ENCODE data around the gene PIP4K2A.

PIP4K2A gene

GRCh38 chr10:22570234-22570633, 144.1 kb downstream of the PIP4K2A start:
- no peak overlapping the region for H2AFZ ChIP-seq (ENCODE audit: low read length)
- H2BK120ac ChIP-seq (ENCODE audit: low read depth, low read length): no peak overlapping the region
- no peaks in the 10 kb centered on the region for H3K27me3 ChIP-seq (ENCODE audit: control insufficient read depth in 3 of 3, insufficient read depth in 3 of 3, low read depth in 1 of 3, low read length in 3 of 3)
- no peak for DNase-seq (ENCODE audit: low spot score)
- no peak overlapping the region for H3K14ac ChIP-seq (ENCODE audit: low read length)
- no CpG with 5 or more reads among the region's 4 CpGs for WGBS, 2 donors (ENCODE audit: extremely low coverage in 2 of 2, insufficient read length in 2 of 2, insufficient replicate concordance in 1 of 2)
- H3K18ac ChIP-seq (ENCODE audit: low read length): no peak overlapping the region
- no peak overlapping the region for H3K4me3 ChIP-seq (ENCODE audit: low read length in 2 of 2)
- no peak overlapping the region for H2BK15ac ChIP-seq (ENCODE audit: low read length)
- no peak overlapping the region for H2AK5ac ChIP-seq (ENCODE audit: low read depth, low read length)
- no peak overlapping the region for H4K8ac ChIP-seq (ENCODE audit: low read depth, low read length)
- H3K4ac ChIP-seq (ENCODE audit: low read length): no peak overlapping the region
- no peak overlapping the region for H2BK12ac ChIP-seq (ENCODE audit: low read length)
- H3K9ac ChIP-seq (ENCODE audit: low read depth, low read length, poor library complexity): no peak overlapping the region
- H3K9me3 ChIP-seq (replicated peaks in 1 of 2; ENCODE audit: control insufficient read depth in 2 of 2, insufficient read depth in 1 of 2, low read depth in 1 of 2, low read length in 2 of 2): peaks cover 0 to 4% of the 10 kb centered on the region in 2 donors
- no peak overlapping the region for H2BK5ac ChIP-seq (ENCODE audit: low read length)
- no peak overlapping the region for H4K91ac ChIP-seq (ENCODE audit: low read depth, low read length, poor library complexity)
- H3K23ac ChIP-seq (ENCODE audit: low read depth, low read length, poor library complexity): no peak overlapping the region
- peaks cover 3 to 33% of the 10 kb centered on the region in 2 donors for H3K36me3 ChIP-seq (replicated peaks in 1 of 2; ENCODE audit: control insufficient read depth in 2 of 2, insufficient read depth in 2 of 2, low read length in 2 of 2)
- no peak overlapping the region for H3K4me2 ChIP-seq (ENCODE audit: insufficient read depth, low read length, poor library complexity, severe bottlenecking)
- no peak overlapping the region for H3K27ac ChIP-seq (replicated peaks; ENCODE audit: low read length)
- no peaks in the 10 kb centered on the region for H3K79me1 ChIP-seq (ENCODE audit: low read depth, low read length)
- H3K4me1 ChIP-seq (ENCODE audit: control insufficient read depth in 2 of 2, insufficient read depth in 1 of 2, low read depth in 1 of 2, low read length in 2 of 2): no peaks in the 10 kb centered on the region

- H3K14ac ChIP-seq (ENCODE audit: low read length): no peak overlapping the region
- no peak overlapping the region for H3K4me3 ChIP-seq (ENCODE audit: low read length in 2 of 2)
- H3K9ac ChIP-seq (ENCODE audit: low read depth, low read length, poor library complexity): no peak overlapping the region
- H3K27ac ChIP-seq (replicated peaks; ENCODE audit: low read length): no peak overlapping the region
- no peak overlapping the region for H2BK5ac ChIP-seq (ENCODE audit: low read length)
- H3K9me3 ChIP-seq (replicated peaks in 1 of 2; ENCODE audit: control insufficient read depth in 2 of 2, insufficient read depth in 1 of 2, low read depth in 1 of 2, low read length in 2 of 2): peaks cover 0 to 4% of the 10 kb centered on the region in 2 donors
- no peak overlapping the region for H2BK12ac ChIP-seq (ENCODE audit: low read length)
- H3K4ac ChIP-seq (ENCODE audit: low read length): no peak overlapping the region
- H3K4me1 ChIP-seq (ENCODE audit: control insufficient read depth in 2 of 2, insufficient read depth in 1 of 2, low read depth in 1 of 2, low read length in 2 of 2): no peaks in the 10 kb centered on the region
- H2AFZ ChIP-seq (ENCODE audit: low read length): no peak overlapping the region
- H3K36me3 ChIP-seq (replicated peaks in 1 of 2; ENCODE audit: control insufficient read depth in 2 of 2, insufficient read depth in 2 of 2, low read length in 2 of 2): peaks cover 3 to 34% of the 10 kb centered on the region in 2 donors
- H4K91ac ChIP-seq (ENCODE audit: low read depth, low read length, poor library complexity): no peak overlapping the region
- no peak overlapping the region for H3K23ac ChIP-seq (ENCODE audit: low read depth, low read length, poor library complexity)
- no peak overlapping the region for H3K4me2 ChIP-seq (ENCODE audit: insufficient read depth, low read length, poor library complexity, severe bottlenecking)
- WGBS, 2 donors (ENCODE audit: extremely low coverage in 2 of 2, insufficient read length in 2 of 2, insufficient replicate concordance in 1 of 2): no CpG with 5 or more reads among the region's 7 CpGs
- peak overlapping the region; percentile 25 for H2AK5ac ChIP-seq (ENCODE audit: low read depth, low read length)
- no peaks in the 10 kb centered on the region for H3K79me1 ChIP-seq (ENCODE audit: low read depth, low read length)
- no peak overlapping the region for H2BK15ac ChIP-seq (ENCODE audit: low read length)
- no peak overlapping the region for H3K18ac ChIP-seq (ENCODE audit: low read length)
- no peak for DNase-seq (ENCODE audit: low spot score)
- no peaks in the 10 kb centered on the region for H3K27me3 ChIP-seq (ENCODE audit: control insufficient read depth in 3 of 3, insufficient read depth in 3 of 3, low read depth in 1 of 3, low read length in 3 of 3)
- no peak overlapping the region for H2BK120ac ChIP-seq (ENCODE audit: low read depth, low read length)
- no peak overlapping the region for H4K8ac ChIP-seq (ENCODE audit: low read depth, low read length)
Observed at GRCh38 chr10:22568928-22569327, 145.4 kb downstream of the PIP4K2A start.

GRCh38 chr10:22564060-22564459, 150.3 kb downstream of the PIP4K2A start:
- WGBS, 2 donors (ENCODE audit: extremely low coverage in 2 of 2, insufficient read length in 2 of 2, insufficient replicate concordance in 1 of 2): no CpG with 5 or more reads among the region's 5 CpGs
- DNase-seq (ENCODE audit: low spot score): no peak

GRCh38 chr10:22561909-22562308, 152.5 kb downstream of the PIP4K2A start:
- H3K9me3 ChIP-seq (replicated peaks in 1 of 2; ENCODE audit: control insufficient read depth in 2 of 2, insufficient read depth in 1 of 2, low read depth in 1 of 2, low read length in 2 of 2): no peaks in the 10 kb centered on the region
- H3K4me1 ChIP-seq (ENCODE audit: control insufficient read depth in 2 of 2, insufficient read depth in 1 of 2, low read depth in 1 of 2, low read length in 2 of 2): peaks cover 7 to 8% of the 10 kb centered on the region in 2 donors
- peaks cover 3 to 9% of the 10 kb centered on the region in 2 donors for H3K36me3 ChIP-seq (replicated peaks in 1 of 2; ENCODE audit: control insufficient read depth in 2 of 2, insufficient read depth in 2 of 2, low read length in 2 of 2)
- WGBS, 2 donors (ENCODE audit: extremely low coverage in 2 of 2, insufficient read length in 2 of 2, insufficient replicate concordance in 1 of 2): no CpG with 5 or more reads among the region's 5 CpGs
- no peak overlapping the region for H3K27ac ChIP-seq (replicated peaks; ENCODE audit: low read length)
- no peak overlapping the region for H2BK5ac ChIP-seq (ENCODE audit: low read length)
- DNase-seq (ENCODE audit: low spot score): no peak
- no peak overlapping the region for H3K4ac ChIP-seq (ENCODE audit: low read length)
- no peaks in the 10 kb centered on the region for H3K27me3 ChIP-seq (ENCODE audit: control insufficient read depth in 3 of 3, insufficient read depth in 3 of 3, low read depth in 1 of 3, low read length in 3 of 3)
- no peak overlapping the region for H4K91ac ChIP-seq (ENCODE audit: low read depth, low read length, poor library complexity)
- H2BK15ac ChIP-seq (ENCODE audit: low read length): no peak overlapping the region
- no peaks in the 10 kb centered on the region for H3K79me1 ChIP-seq (ENCODE audit: low read depth, low read length)
- H2AFZ ChIP-seq (ENCODE audit: low read length): no peak overlapping the region
- no peak overlapping the region for H3K18ac ChIP-seq (ENCODE audit: low read length)
- no peak overlapping the region for H3K23ac ChIP-seq (ENCODE audit: low read depth, low read length, poor library complexity)
- H2AK5ac ChIP-seq (ENCODE audit: low read depth, low read length): no peak overlapping the region
- H3K14ac ChIP-seq (ENCODE audit: low read length): no peak overlapping the region
- no peak overlapping the region for H4K8ac ChIP-seq (ENCODE audit: low read depth, low read length)
- H2BK120ac ChIP-seq (ENCODE audit: low read depth, low read length): no peak overlapping the region
- H3K4me2 ChIP-seq (ENCODE audit: insufficient read depth, low read length, poor library complexity, severe bottlenecking): no peak overlapping the region
- H3K9ac ChIP-seq (ENCODE audit: low read depth, low read length, poor library complexity): no peak overlapping the region
- H3K4me3 ChIP-seq (ENCODE audit: low read length in 2 of 2): no peak overlapping the region
- no peak overlapping the region for H2BK12ac ChIP-seq (ENCODE audit: low read length)

More at GRCh38 chr10:22564060-22564459, 150.3 kb downstream of the PIP4K2A start:
- Histone ChIP-seq H3K4me1 (ENCODE audit: control insufficient read depth in 2 of 2, insufficient read depth in 1 of 2, low read depth in 1 of 2, low read length in 2 of 2) (peaks cover 7 to 8% of the 10 kb centered on the region in 2 donors), H3K4me2 (ENCODE audit: insufficient read depth, low read length, poor library complexity, severe bottlenecking) (no peak overlapping the region), H3K23ac (ENCODE audit: low read depth, low read length, poor library complexity) (no peak overlapping the region), H3K27me3 (ENCODE audit: control insufficient read depth in 3 of 3, insufficient read depth in 3 of 3, low read depth in 1 of 3, low read length in 3 of 3) (no peaks in the 10 kb centered on the region), H2BK120ac (ENCODE audit: low read depth, low read length) (no peak overlapping the region), H3K27ac (replicated peaks; ENCODE audit: low read length) (no peak overlapping the region), H4K91ac (ENCODE audit: low read depth, low read length, poor library complexity) (no peak overlapping the region), H2AK5ac (ENCODE audit: low read depth, low read length) (no peak overlapping the region), H3K9ac (ENCODE audit: low read depth, low read length, poor library complexity) (no peak overlapping the region), H2AFZ (ENCODE audit: low read length) (no peak overlapping the region), H3K9me3 (replicated peaks in 1 of 2; ENCODE audit: control insufficient read depth in 2 of 2, insufficient read depth in 1 of 2, low read depth in 1 of 2, low read length in 2 of 2) (no peaks in the 10 kb centered on the region), H3K4me3 (ENCODE audit: low read length in 2 of 2) (no peak overlapping the region), H3K18ac (ENCODE audit: low read length) (no peak overlapping the region), H3K79me1 (ENCODE audit: low read depth, low read length) (no peaks in the 10 kb centered on the region), H3K4ac (ENCODE audit: low read length) (no peak overlapping the region), H3K36me3 (replicated peaks in 1 of 2; ENCODE audit: control insufficient read depth in 2 of 2, insufficient read depth in 2 of 2, low read length in 2 of 2) (peaks cover 3 to 22% of the 10 kb centered on the region in 2 donors), H2BK15ac (ENCODE audit: low read length) (no peak overlapping the region), H3K14ac (ENCODE audit: low read length) (no peak overlapping the region), H2BK12ac (ENCODE audit: low read length) (no peak overlapping the region), H4K8ac (ENCODE audit: low read depth, low read length) (no peak overlapping the region), H2BK5ac (ENCODE audit: low read length) (no peak overlapping the region)
